Activated CD4-positive, alpha-beta T cell treated with anti-CD3 and anti-CD28 coated beads, Interleukin-10, Interleukin-2, amounts not matched to agents 100 ng/mL and 50 ng/mL, durations not matched to agents 16 hours and 8 hours (primary cell): ENCODE data around the gene TRPC3.

Experiments
- DNase-seq: peaks from one replicate; pipeline ENCODE4 v3.0.0-alpha.2; 2020

TRPC3 gene

GRCh38 chr4:121951521-121952110 lies at the start of gene TRPC3:
Gene TRPC3 (minus strand): TSS chr4:121952060. CDS start chr4:121951680, 380 bp downstream.
- peak; percentile 36 for DNase-seq

DNA sequence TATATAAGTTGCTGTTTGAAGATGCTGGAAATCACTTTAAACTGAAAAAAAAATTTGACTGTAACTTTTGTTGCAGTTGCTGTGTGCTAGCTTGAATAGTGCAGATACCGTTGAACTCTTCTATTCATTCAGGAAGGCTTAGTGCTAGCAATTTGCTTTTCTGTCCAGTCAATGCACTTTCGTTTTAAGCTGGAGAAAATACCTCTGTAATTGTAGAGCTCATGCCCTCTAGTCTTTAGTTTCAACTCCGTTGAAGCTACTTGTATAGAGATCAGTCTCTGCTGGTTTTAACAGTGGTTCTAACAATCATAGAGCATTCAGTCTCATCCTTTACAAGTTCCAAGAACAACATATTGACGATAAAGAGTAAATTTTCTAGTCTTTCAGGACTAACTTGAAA lies 49.0 kb upstream of the TRPC3 start:
- DNase-seq, result no peak

GRCh38 chr4:121998024-121998423 lies 46.2 kb upstream of the TRPC3 start:
- no peak for DNase-seq

DNA sequence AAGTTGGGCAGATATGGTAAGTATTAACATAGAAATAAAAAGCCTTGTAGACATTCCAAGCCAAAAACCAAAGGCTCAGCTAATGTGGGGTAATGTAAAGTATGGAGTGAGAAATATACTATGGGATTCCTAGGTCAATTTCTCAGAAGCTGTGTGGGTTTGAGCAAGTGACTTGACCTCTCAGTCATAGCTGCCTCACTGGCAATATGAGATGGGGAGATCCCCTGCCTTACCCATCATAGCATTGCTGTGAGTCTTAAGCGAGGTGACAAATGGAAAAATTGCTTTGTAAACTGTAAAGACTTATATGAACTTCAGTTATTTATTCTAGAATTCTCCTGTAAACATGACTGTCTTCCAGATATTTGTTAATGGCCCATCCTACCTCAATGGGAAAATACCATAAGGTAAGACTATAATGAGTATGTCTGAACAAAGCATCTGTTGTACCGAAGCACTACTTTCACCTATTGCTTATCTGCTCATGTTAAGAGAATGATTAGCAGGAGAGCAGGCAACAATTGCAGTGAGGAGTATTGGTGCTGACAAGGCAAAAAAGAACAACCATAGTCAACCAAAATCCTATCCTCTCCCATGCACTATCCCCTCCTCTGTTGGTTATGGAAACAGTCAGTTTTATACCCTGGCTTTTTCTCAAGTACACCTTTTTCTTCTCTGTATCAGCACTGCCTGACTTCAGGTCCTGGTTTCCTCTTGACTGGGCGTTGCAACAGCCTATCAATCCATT lies 44.1 kb upstream of the TRPC3 start:
- no peak for DNase-seq

GRCh38 chr4:121991968-121992367 lies 40.1 kb upstream of the TRPC3 start:
- DNase-seq, result no peak

DNA sequence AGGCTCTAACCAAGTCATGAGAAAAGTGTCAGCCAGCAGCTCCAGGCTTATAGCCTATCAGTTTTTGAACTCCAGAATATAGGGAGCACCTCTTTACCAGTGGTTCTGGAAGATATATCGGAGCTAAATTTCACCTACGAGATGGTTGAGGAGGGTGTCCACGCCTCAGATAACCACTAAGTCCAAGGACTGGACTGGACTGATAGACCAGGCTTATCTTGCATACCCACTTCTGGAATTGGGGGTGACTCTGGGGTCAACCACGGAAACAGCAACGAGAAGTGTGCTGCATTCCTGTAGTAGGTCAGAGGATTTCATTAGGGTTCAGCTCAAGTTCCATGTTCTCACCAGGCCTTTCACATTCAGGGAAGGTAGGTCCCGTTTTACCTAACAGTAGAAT lies 38.6 kb upstream of the TRPC3 start:
- no peak for DNase-seq

DNA sequence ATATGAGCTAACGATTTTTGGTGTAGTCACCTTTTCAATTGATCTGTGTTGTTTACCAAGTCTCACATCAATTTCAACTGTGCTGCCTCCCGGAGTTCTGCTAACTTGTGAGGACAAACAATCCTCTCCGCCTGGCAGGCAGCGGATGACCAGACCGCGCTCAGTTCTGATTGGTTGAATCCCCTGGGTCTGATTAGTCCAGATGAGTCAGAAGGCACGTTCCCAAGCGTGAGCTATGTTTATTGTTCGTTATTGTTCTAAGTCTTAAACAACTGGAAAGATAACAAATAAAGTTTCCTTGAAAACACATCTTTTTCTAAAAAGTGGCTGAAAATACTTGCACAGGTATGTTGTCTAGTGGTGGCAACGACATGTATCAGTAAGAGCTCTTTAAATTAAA lies 37.9 kb upstream of the TRPC3 start:
- no peak for DNase-seq

GRCh38 chr4:121988950-121989349 lies 37.1 kb upstream of the TRPC3 start:
- DNase-seq, result no peak

DNA sequence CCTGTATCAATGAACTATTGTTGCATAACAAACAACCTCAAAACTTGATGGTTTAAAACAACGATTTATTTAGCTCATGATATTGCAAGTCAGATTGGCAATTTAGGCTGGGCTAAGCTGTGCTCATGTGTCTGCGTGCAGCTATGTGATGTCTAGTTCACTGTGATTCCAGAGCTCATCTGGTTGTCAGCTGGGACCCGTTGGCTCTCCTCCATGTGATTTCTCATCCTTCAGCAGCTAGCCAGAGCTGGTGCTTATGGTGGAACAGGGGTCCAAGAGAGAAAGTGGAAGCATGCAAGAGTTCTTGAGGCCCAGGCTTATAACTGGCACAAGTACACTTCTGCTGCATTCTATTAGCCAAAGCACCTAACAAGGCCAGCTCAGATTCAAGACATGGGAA lies 28.8 kb upstream of the TRPC3 start:
- no peak for DNase-seq

DNA sequence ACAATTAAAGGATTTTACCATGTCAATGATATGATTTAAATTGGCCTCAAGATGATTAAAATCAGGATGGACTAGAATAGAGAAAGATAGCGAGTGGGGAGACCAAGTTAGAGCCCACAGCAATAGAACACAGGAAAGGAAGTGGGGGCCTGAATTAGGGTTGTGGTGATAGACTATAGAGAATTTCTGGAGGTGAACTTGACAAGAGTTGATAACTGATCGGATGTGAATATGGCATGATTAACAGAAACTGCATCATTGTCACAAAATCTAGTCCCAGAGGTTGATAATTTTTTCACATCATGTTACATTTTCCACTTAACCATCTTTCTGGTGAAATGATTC lies 26.3 kb upstream of the TRPC3 start:
- no peak for DNase-seq

GRCh38 chr4:121977251-121978171 lies 25.7 kb upstream of the TRPC3 start:
- peak; percentile 26 for DNase-seq

DNA sequence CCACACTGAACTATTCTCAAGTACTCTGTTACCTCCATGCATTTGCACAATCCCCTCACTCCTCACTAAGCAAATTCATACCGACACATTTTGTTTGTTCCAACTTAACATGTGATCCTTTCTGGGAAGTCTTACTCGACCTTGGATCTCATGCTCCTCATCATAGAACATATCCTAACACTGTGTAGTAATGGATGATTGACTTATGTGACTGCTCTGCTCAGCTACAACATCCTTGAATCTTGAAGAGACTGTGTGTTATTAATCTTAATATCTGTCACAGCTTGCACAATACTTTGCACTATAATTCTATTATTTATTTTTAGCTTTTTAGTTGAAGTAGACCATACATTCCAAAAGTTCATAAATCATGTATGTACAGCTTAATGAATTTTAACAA lies 23.9 kb upstream of the TRPC3 start:
- DNase-seq, result no peak

DNA sequence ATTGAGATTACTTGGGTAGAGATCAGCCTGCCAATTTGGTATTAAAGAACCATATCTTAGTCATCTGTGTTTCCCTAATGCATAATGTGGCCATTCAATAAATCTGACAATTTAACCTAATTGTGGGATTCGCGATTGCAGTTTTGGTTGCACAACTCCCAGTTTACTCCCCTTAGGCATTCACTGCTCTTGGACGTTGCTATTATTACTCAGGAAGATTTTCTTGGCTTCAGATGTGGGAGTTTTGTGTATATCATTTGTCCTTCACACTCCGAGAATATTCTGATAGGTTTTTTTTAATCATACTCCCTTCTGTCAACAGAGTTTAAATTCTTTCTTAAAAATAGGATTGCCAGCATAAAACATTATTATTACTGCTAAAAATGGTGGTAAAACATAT lies 22.0 kb upstream of the TRPC3 start:
- no peak for DNase-seq

- DNase-seq, result no peak
Measured at GRCh38 chr4:121968859-121969258, 17.0 kb upstream of the TRPC3 start.

DNA sequence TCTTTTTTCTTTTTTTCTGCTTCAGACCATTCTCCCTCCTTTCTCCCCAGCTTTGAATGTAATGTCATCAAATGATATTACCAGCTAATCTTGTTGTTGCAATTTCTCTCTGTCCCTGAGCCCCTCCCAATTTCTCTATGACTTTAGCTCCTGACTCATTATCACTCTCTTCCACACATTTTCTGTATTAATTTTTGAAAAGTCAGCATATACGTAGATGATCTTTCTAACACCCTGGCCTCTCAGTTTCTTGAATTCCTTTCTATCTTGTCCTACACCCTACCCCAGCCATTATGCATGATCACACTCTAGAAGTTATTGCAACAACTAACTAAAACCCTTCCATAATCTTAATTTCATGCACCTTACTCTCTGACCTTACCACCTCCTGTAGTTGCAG lies 13.1 kb upstream of the TRPC3 start:
- DNase-seq, result no peak

DNA sequence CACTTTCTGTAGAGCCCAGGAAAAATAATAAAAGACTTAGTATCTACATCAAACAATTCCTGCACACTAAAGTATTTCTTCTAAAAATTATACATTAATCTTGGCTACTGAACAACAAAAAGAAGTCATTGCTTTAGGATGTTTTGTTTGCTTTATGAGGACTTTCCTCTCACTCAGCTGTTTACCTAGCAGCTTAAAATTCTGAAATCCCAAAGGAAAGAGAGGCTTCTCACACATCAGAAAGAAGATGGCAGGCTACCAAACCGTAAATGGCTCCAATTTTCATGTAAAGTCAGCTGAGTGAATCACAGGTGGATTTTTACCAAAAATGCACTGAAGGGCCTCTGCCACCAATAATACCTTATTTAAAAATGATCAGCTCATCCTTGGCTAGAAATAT lies 9.0 kb upstream of the TRPC3 start:
- no peak for DNase-seq

GRCh38 chr4:121958777-121959176 lies 6.9 kb upstream of the TRPC3 start:
- no peak for DNase-seq

GRCh38 chr4:121957266-121957665 lies 5.4 kb upstream of the TRPC3 start:
- DNase-seq, result no peak

DNA sequence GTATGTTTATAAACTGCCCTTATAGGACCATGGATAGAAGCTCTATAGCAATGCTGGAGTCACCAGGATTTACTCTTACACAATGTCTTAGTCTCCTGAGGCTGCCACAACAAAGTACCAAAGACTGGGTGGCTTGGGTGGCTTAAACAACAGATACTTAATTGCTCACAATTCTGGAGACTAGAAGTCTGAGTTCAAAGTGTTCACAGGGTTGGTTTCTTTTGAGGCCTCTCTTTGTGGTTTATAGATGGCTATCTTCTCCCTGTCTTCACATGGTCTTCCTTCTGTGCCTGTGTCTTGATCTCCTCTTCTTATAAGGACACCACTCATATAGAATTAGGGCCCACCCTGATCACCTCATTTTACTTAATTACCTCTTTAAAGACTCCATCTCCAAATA lies 2.0 kb upstream of the TRPC3 start:
- DNase-seq, result no peak

DNA sequence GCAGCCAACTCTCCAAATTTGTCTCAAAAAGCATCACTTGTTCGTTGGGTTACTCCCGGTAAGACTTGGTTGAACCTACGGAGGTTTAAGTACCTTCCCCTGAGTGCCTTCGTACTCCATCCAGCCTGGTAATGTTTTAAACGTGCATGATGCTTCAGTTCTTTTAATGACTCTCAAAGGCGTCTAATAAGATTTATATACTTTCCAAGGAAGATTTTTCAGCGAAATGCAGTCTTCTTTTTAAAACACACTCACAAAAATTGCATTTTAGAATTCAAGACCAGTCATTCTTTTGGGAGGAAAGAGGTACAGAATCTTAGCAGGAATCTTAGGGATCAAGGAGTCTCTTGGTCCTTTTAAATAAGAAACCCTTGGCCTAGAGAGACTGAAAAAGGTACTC lies 430 bp upstream of the TRPC3 start:
- DNase-seq, result no peak

DNA sequence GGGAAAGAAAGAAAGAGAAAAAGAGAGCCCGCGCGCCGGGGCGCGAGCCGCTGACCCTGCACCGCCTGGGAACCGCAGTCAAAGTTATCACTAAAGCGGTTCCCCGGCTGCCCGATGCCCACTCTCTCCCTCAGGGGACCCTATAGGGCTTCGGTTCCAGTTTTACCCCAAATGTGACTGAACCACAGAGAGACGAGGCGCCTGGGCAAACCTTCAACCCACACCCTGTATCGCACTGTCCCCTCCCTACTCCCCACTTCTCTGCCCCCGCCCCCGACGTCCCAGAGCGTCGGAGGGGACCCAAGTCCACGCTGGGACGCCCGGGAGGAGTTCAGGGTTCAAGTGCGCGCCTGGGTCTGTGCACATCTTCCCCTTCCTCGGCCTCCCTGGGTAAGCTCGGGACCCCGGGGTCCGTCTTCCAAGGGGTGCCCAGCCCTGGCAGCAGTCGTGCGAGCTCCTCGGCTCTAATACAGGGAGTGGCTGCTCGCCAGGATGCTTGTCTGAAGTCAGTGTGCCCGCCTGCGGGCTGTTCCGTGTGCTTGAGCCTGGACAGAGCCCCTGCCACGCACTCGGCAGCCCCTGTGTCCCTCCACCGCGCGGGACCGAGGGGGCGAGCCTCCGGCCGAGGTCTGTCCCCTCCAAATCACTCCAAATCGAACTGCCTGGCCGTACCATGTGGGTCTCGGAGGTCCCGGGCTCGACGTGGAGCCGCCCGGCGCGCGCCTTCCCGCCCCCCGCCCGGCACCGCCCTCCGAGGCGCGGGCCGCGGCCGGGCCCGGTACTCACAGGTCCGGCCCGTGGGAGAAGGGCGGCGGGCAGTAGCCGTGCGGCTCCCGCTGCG lies 960 bp downstream of the TRPC3 start:
- DNase-seq, result peak; percentile 12

- DNase-seq, result peak; percentile 89
Measured at GRCh38 chr4:121950212-121950679, 1.6 kb downstream of the TRPC3 start.

GRCh38 chr4:121946644-121947043 lies 5.2 kb downstream of the TRPC3 start:
- no peak for DNase-seq
